Mesenchymal stem cell (in vitro differentiated cells and primary cell): ENCODE measurements around the gene DOCK3.

Source experiments
- DNase-seq: peaks from one replicate; pipeline ENCODE4 v3.0.0-alpha.2; 2013
- H2AFZ ChIP-seq: one replicate; pipeline ENCODE4 v1.6.1; 2013; ENCODE audit warnings: low read depth, mild to moderate bottlenecking, control low read depth, inconsistent platforms, low read length, moderate library complexity
- H2AK5ac ChIP-seq: 2 replicates; pipeline ENCODE4 v1.6.1; 2013; ENCODE audit warnings: low read length, moderate library complexity, mild to moderate bottlenecking, inconsistent platforms; ENCODE audit not compliant: severe bottlenecking
- H2BK120ac ChIP-seq: one replicate; pipeline ENCODE4 v1.6.1; 2013; ENCODE audit warnings: low read depth, mild to moderate bottlenecking, inconsistent platforms, low read length, moderate library complexity
- H2BK12ac ChIP-seq, 2 experiments: one replicate each; pipeline ENCODE4 v1.6.1; 2013; ENCODE audit warnings: inconsistent platforms in 2 of 2, low read length in 2 of 2, mild to moderate bottlenecking in 2 of 2, moderate library complexity in 2 of 2, control low read depth in 1 of 2
- H2BK15ac ChIP-seq: one replicate; pipeline ENCODE4 v1.6.1; 2013; ENCODE audit warnings: mild to moderate bottlenecking, low read depth, inconsistent platforms; ENCODE audit not compliant: poor library complexity, severe bottlenecking
- H2BK5ac ChIP-seq: 2 replicates; pipeline ENCODE4 v1.6.1; 2013; ENCODE audit warnings: low read depth, mild to moderate bottlenecking, low read length, control low read depth, inconsistent platforms; ENCODE audit not compliant: poor library complexity, severe bottlenecking
- H3K14ac ChIP-seq, 2 experiments: one replicate each; pipeline ENCODE4 v1.6.1; 2013; ENCODE audit warnings: inconsistent platforms in 2 of 2, low read length in 2 of 2, control low read depth in 1 of 2, mild to moderate bottlenecking in 1 of 2, moderate library complexity in 1 of 2
- H3K18ac ChIP-seq, 2 experiments: one replicate each; pipeline ENCODE4 v1.6.1; 2013; ENCODE audit warnings: inconsistent platforms in 2 of 2, low read length in 2 of 2, control low read depth in 1 of 2, low read depth in 1 of 2, mild to moderate bottlenecking in 1 of 2
- H3K23ac ChIP-seq, 2 experiments: one replicate each; pipeline ENCODE4 v1.6.1; 2013; ENCODE audit warnings: inconsistent platforms in 2 of 2, low read length in 2 of 2, mild to moderate bottlenecking in 2 of 2, moderate library complexity in 2 of 2, control low read depth in 1 of 2
- H3K27ac ChIP-seq: 2 replicates; pipeline ENCODE4 v1.5.1; 2013; ENCODE audit warnings: mild to moderate bottlenecking, moderate library complexity, low read length, control low read depth, inconsistent platforms; ENCODE audit not compliant: poor library complexity, severe bottlenecking
- H3K27me3 ChIP-seq, 2 experiments: 2 replicates each; pipeline versions ENCODE4 v1.6.1 to v1.7.0; 2013; ENCODE audit warnings: low read length in 2 of 2, mild to moderate bottlenecking in 2 of 2, moderate library complexity in 2 of 2, control low read depth in 1 of 2, inconsistent platforms in 1 of 2; ENCODE audit not compliant: control insufficient read depth in 1 of 2, insufficient read depth in 1 of 2
- H3K36me3 ChIP-seq, 2 experiments: 2 replicates each; pipeline versions ENCODE4 v1.6.1 to v1.7.0; 2013; ENCODE audit warnings: low read length in 2 of 2, control low read depth in 1 of 2, inconsistent platforms in 1 of 2, low read depth in 1 of 2, mild to moderate bottlenecking in 1 of 2; ENCODE audit not compliant: insufficient read depth in 2 of 2, control insufficient read depth in 1 of 2
- H3K4ac ChIP-seq, 2 experiments: one replicate each; pipeline ENCODE4 v1.6.1; 2013; ENCODE audit warnings: inconsistent platforms in 2 of 2, low read length in 2 of 2, mild to moderate bottlenecking in 2 of 2, moderate library complexity in 2 of 2, control low read depth in 1 of 2, low read depth in 1 of 2
- H3K4me1 ChIP-seq: 2 replicates; pipeline ENCODE4 v1.6.1; 2013; ENCODE audit warnings: low read depth, low read length, control low read depth; ENCODE audit not compliant: control insufficient read depth, insufficient read depth
- H3K4me2 ChIP-seq: 2 replicates; pipeline ENCODE4 v1.6.1; 2013; ENCODE audit warnings: low read length, mild to moderate bottlenecking, inconsistent platforms; ENCODE audit not compliant: poor library complexity, severe bottlenecking
- H3K4me3 ChIP-seq, 2 experiments: 2 replicates each; pipeline versions ENCODE4 v1.5.1 to v1.7.0; 2013; ENCODE audit warnings: low read length in 2 of 2, mild to moderate bottlenecking in 2 of 2, control low read depth in 1 of 2, low read depth in 1 of 2; ENCODE audit not compliant: insufficient read depth in 1 of 2
- H3K79me1 ChIP-seq: replicated peaks from 2 replicates; pipeline ENCODE4 v1.6.1; 2013; ENCODE audit warnings: mild to moderate bottlenecking, control low read depth, low read length, inconsistent platforms; ENCODE audit not compliant: poor library complexity, severe bottlenecking
- H3K9ac ChIP-seq: 2 replicates; pipeline ENCODE4 v1.7.0; 2013; ENCODE audit warnings: mild to moderate bottlenecking, low read length, moderate library complexity
- H3K9me3 ChIP-seq: 2 replicates; pipeline ENCODE4 v1.7.0; 2013; ENCODE audit warnings: mild to moderate bottlenecking, low read length; ENCODE audit not compliant: control insufficient read depth
- H4K8ac ChIP-seq: one replicate; pipeline ENCODE4 v1.6.1; 2013; ENCODE audit warnings: inconsistent platforms, mild to moderate bottlenecking, low read length, moderate library complexity
- H4K91ac ChIP-seq: one replicate; pipeline ENCODE4 v1.6.1; 2013; ENCODE audit warnings: mild to moderate bottlenecking, low read length, inconsistent platforms
- WGBS: methylation state at CpG from one replicate; pipeline ENCODE4 v1.1.7; 2013; ENCODE audit warnings: mixed read lengths; 5-methylcytosine and 5-hydroxymethylcytosine counted together

DOCK3 gene

DNA sequence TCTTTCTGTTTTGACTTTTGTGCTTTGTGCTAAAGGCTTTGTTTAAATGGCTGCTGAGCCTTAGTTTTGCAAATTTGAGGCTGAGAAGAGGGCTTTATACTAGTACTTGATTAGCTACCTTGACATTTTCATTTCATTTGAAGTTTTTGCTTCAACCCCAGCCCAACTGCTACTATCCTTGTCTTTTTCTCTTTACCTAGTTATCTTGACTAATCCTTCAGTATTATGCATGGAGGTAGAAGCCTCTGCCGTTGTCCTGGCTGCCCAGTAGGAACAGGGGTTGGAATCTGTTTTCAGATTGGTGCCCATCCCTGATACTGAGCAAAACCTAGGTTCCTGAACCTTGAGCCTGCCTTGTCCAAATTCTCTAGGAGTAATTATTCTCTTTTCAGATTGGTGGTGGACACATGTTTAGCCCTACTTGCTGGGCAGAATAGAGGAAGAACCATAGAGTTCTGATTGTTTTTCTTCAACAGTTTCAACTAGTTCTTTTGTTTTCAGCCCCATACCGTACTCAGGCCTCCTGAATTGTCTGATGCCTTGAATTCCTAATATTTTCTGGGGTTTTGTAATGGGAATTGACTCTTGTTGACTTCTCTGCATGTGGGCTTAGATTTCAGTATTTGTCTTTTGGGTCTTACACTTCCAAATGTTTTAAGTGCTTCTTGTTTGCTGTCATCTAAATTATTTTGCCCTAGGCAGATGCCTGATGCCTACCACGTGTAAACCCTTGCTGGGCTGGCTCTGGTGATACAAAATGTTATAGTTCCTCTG lies 143.2 kb downstream of the DOCK3 start:
- 24% methylated on average over 3 of the region's 3 CpGs for WGBS
- DNase-seq: no peak
- no peak overlapping the region for H3K4me2 ChIP-seq

DNA sequence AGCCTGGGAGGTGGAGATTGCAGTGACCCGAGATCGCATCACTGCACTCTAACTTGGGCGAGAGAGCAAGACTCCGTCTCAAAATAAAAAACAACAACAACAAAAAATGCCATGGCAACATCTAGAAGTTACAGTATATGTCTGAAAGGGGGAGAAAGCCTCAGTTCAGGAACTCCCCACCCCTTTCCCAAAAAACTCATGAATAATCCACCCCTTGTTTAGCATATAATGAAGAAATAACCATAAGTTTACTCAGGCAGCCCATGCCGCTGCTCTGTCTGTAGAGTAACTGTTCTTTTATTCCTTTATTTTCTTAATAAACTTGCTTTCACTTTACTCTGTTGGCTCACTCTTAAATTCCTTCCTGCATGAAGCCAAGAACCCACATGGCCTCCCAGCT lies 145.2 kb downstream of the DOCK3 start:
- Histone ChIP-seq H2BK12ac (no peak overlapping the region), H3K14ac (no peak overlapping the region), H2AK5ac (no peak overlapping the region), H3K36me3 (no peaks in the 10 kb centered on the region), H3K23ac (no peak overlapping the region), H2AFZ (no peak overlapping the region), H3K9me3 (no peaks in the 10 kb centered on the region), H3K4me1 (no peaks in the 10 kb centered on the region), H3K27ac (no peak overlapping the region), H3K9ac (no peak overlapping the region), H3K79me1 (no peaks in the 10 kb centered on the region), H3K27me3 (no peaks in the 10 kb centered on the region), H4K8ac (no peak overlapping the region), H3K4me3 (no peak overlapping the region), H3K4me2 (no peak overlapping the region), H3K4ac (no peak overlapping the region), H3K18ac (no peak overlapping the region), H4K91ac (no peak overlapping the region), H2BK5ac (no peak overlapping the region), H2BK120ac (no peak overlapping the region), H2BK15ac (no peak overlapping the region)
- DNase-seq: no peak
- 95% methylated on average over 3 of the region's 5 CpGs for WGBS

More for the DNA sequence above, 143.2 kb downstream of the DOCK3 start:
- no peaks in the 10 kb centered on the region for H3K9me3 ChIP-seq
- H3K23ac ChIP-seq: no peak overlapping the region
- no peak overlapping the region for H3K9ac ChIP-seq
- H2AFZ ChIP-seq: no peak overlapping the region
- no peaks in the 10 kb centered on the region for H3K79me1 ChIP-seq
- H3K27ac ChIP-seq: no peak overlapping the region
- no peak overlapping the region for H3K14ac ChIP-seq
- H3K18ac ChIP-seq: no peak overlapping the region
- no peak overlapping the region for H2BK120ac ChIP-seq
- H2AK5ac ChIP-seq: no peak overlapping the region
- H2BK5ac ChIP-seq: no peak overlapping the region
- H2BK15ac ChIP-seq: no peak overlapping the region
- H3K36me3 ChIP-seq: no peaks in the 10 kb centered on the region
- H4K8ac ChIP-seq: no peak overlapping the region
- no peak overlapping the region for H4K91ac ChIP-seq
- no peak overlapping the region for H2BK12ac ChIP-seq
- no peak overlapping the region for H3K4ac ChIP-seq
- H3K4me1 ChIP-seq: no peaks in the 10 kb centered on the region
- H3K27me3 ChIP-seq: no peaks in the 10 kb centered on the region
- no peak overlapping the region for H3K4me3 ChIP-seq

DNA sequence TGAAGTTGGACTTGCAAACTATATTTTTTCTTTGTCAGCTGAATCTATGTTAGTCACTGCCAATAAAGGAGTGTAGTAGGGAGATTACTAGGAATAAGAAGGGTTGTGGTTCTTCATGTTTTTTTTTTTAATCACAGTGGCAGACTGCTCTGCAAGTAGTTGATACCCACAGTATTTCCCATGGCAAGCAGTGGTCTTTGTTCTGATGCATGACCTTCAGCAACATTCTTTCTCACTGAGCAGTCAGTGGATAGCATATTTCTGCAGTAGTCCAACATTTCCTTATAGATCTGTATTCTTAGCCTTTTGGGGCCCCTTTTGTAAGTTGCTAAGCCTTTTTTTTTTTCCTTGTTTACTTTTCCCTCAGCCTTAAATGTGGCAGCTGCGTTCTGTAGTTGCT lies 151.1 kb downstream of the DOCK3 start:
- Histone ChIP-seq H4K91ac (no peak overlapping the region), H3K23ac (no peak overlapping the region), H3K27ac (no peak overlapping the region), H2AFZ (no peak overlapping the region), H2AK5ac (no peak overlapping the region), H3K36me3 (no peaks in the 10 kb centered on the region), H3K14ac (no peak overlapping the region), H2BK120ac (no peak overlapping the region), H3K4me2 (no peak overlapping the region), H3K18ac (no peak overlapping the region), H2BK12ac (no peak overlapping the region), H3K4me3 (no peak overlapping the region), H2BK15ac (no peak overlapping the region), H2BK5ac (no peak overlapping the region), H3K27me3 (no peaks in the 10 kb centered on the region), H4K8ac (no peak overlapping the region), H3K9me3 (no peaks in the 10 kb centered on the region), H3K79me1 (no peaks in the 10 kb centered on the region), H3K9ac (no peak overlapping the region), H3K4me1 (no peaks in the 10 kb centered on the region), H3K4ac (no peak overlapping the region)
- WGBS: no CpG with 5 or more reads among the region's 1 CpG
- DNase-seq: no peak

DNA sequence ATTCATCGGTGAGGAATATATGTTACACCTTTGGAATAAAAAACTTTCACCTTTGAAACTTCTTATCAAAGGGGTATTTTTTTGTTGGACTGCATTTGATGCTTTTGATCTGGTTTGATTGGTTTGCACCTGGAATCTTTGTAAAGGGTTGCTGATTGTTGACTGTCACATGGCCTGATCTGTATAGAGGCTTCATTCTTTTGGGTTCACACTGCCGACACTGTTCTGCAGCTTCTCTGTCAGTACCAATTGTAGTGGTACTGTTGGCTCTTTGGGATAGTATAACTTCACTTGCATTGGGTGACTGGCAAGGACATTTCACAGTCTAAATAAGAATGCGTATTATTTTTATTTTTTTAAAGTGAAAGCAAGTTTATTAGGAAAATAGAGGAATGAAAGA lies 155.7 kb downstream of the DOCK3 start:
- Histone ChIP-seq H2BK12ac (no peak overlapping the region), H3K4ac (no peak overlapping the region)

More for the DNA sequence above, 155.7 kb downstream of the DOCK3 start:
- H2BK5ac ChIP-seq: no peak overlapping the region
- 91% methylated on average over 2 of the region's 3 CpGs for WGBS
- H2AK5ac ChIP-seq: no peak overlapping the region
- no peak overlapping the region for H4K91ac ChIP-seq
- DNase-seq: no peak
- no peak overlapping the region for H3K27ac ChIP-seq
- no peak overlapping the region for H4K8ac ChIP-seq
- H3K27me3 ChIP-seq: no peaks in the 10 kb centered on the region
- no peak overlapping the region for H3K4me3 ChIP-seq
- no peak overlapping the region for H3K4me2 ChIP-seq
- no peak overlapping the region for H3K9ac ChIP-seq
- H2BK120ac ChIP-seq: no peak overlapping the region
- no peak overlapping the region for H3K23ac ChIP-seq
- H2AFZ ChIP-seq: no peak overlapping the region
- H3K18ac ChIP-seq: no peak overlapping the region
- H2BK15ac ChIP-seq: no peak overlapping the region
- no peak overlapping the region for H3K14ac ChIP-seq
- peaks cover 4% of the 10 kb centered on the region for H3K9me3 ChIP-seq
- no peaks in the 10 kb centered on the region for H3K36me3 ChIP-seq
- no peaks in the 10 kb centered on the region for H3K4me1 ChIP-seq
- no peaks in the 10 kb centered on the region for H3K79me1 ChIP-seq
